Fibroblast of lung (primary cell): ENCODE data around the gene ARHGEF7.

ENCODE experiments used
- CTCF ChIP-seq, 2 donors: IDR thresholded peaks in 1 of 2; conservative IDR thresholded peaks in 1 of 2; 1 replicate in 1 of 2; 2 replicates in 1 of 2; pipeline ENCODE4 v1.5.1; 2011 to 2012; ENCODE audit warnings: low read length in 2 of 2, control low read depth in 1 of 2, inconsistent platforms in 1 of 2, low read depth in 1 of 2, mild to moderate bottlenecking in 1 of 2
- EZH2 ChIP-seq: IDR thresholded peaks from 2 replicates; pipeline ENCODE4 v1.5.1; 2012; ENCODE audit warnings: low read length, control low read depth, mild to moderate bottlenecking; ENCODE audit errors: missing control alignments

GRCh38 chr13:111203736-111204389 lies 88.8 kb downstream of the ARHGEF7 start:
- no peak for TF ChIP-seq CTCF (conservative IDR thresholded peaks at IDR 0.05 in 1 of 2, IDR thresholded peaks at IDR 0.05 in 1 of 2; ENCODE audit: low read depth in 1 of 2, low read length in 2 of 2)
- no peak for TF ChIP-seq EZH2
